Thoracic aorta (tissue), 2 donors: ENCODE results near the gene MTPN. TPM values are rescaled to one million over a fixed set of nuclear protein-coding genes. Genes with fewer than 3 reads are reported as not detected.

ENCODE experiments used
- ATAC-seq: fragments of 150-250 bp; one replicate; pipeline ENCODE4 v1.8.0; 2017; ENCODE audit warnings: low read depth; ENCODE audit not compliant: insufficient number of reproducible peaks, low FRiP score
- DNase-seq: peaks from one replicate; pipeline ENCODE4 v3.0.0-alpha.2; 2020; ENCODE audit warnings: low spot score
- H3K27ac ChIP-seq, 2 donors: fragments of 200-600 bp; sonication (generic); 1 replicate in 1 of 2; 2 replicates in 1 of 2; pipeline ENCODE4 v1.5.1; 2016; ENCODE audit warnings: mild to moderate bottlenecking in 2 of 2, moderate library complexity in 2 of 2
- H3K27me3 ChIP-seq: fragments of 200-600 bp; sonication (generic); replicated peaks from 2 replicates; pipeline ENCODE4 v1.6.0; 2016; ENCODE audit warnings: mild to moderate bottlenecking; ENCODE audit not compliant: insufficient read depth
- H3K36me3 ChIP-seq: fragments of 200-600 bp; sonication (generic); one replicate; pipeline ENCODE4 v1.5.1; 2016
- H3K4me1 ChIP-seq, 2 donors: fragments of 200-600 bp; sonication (generic); 1 replicate in 1 of 2; 2 replicates in 1 of 2; pipeline versions ENCODE4 v1.5.1 to v1.6.0; 2016; ENCODE audit warnings: low read depth in 2 of 2, mild to moderate bottlenecking in 1 of 2; ENCODE audit not compliant: control insufficient read depth in 1 of 2
- H3K4me3 ChIP-seq: fragments of 200-600 bp; sonication (generic); 2 replicates; pipeline ENCODE4 v1.5.1; 2016; ENCODE audit warnings: mild to moderate bottlenecking
- H3K9me3 ChIP-seq: fragments of 200-600 bp; sonication (generic); 2 replicates; pipeline ENCODE4 v1.5.1; 2016
- total RNA-seq, 2 donors: library from RNA; depleted of rRNA; stranded (reverse); fragments of >200 nt; gene quantifications; one replicate each; pipeline versions ENCODE4 v1.1.0 to v1.2.3, GENCODE V29; 2016
- TF ChIP-seq, protein P1 (sequence below): fragments of 200-600 bp; sonication (generic); IDR thresholded peaks from one replicate; pipeline ENCODE4 v1.5.1; 2019; ENCODE audit warnings: antibody characterized with exemption

Gene MTPN
- total RNA-seq, 2 donors from 2014 or later = 87.2 to 95.0 TPM

DNA sequence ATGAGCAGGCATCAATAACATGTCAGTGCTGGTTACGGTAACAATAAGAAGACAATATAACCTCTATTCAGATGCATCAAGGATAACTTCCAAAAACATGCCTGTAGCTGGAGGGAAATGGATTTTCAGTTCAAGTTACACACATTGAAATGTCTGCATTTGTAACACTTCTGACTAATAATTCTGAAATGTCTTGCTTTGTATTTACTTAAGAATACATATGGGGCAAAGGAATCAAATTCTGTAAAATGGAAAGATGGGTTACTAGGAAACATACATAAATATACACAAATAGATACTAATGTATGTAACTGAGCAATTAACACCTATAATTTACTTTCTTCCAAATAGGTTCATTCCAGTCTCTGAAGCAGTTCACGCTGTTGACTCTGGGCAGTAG is 18.6 kb upstream of the MTPN start:
- Histone ChIP-seq H3K4me1 (no peaks in the 10 kb centered on the region), H3K27me3 (no peaks in the 10 kb centered on the region), H3K27ac (no peak overlapping the region), H3K4me3 (no peak overlapping the region), H3K36me3 (no peaks in the 10 kb centered on the region), H3K9me3 (no peaks in the 10 kb centered on the region)
- DNase-seq = no peak
- TF ChIP-seq, protein P1, sequence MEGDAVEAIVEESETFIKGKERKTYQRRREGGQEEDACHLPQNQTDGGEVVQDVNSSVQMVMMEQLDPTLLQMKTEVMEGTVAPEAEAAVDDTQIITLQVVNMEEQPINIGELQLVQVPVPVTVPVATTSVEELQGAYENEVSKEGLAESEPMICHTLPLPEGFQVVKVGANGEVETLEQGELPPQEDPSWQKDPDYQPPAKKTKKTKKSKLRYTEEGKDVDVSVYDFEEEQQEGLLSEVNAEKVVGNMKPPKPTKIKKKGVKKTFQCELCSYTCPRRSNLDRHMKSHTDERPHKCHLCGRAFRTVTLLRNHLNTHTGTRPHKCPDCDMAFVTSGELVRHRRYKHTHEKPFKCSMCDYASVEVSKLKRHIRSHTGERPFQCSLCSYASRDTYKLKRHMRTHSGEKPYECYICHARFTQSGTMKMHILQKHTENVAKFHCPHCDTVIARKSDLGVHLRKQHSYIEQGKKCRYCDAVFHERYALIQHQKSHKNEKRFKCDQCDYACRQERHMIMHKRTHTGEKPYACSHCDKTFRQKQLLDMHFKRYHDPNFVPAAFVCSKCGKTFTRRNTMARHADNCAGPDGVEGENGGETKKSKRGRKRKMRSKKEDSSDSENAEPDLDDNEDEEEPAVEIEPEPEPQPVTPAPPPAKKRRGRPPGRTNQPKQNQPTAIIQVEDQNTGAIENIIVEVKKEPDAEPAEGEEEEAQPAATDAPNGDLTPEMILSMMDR = no peak
- ATAC-seq = no peak

DNA sequence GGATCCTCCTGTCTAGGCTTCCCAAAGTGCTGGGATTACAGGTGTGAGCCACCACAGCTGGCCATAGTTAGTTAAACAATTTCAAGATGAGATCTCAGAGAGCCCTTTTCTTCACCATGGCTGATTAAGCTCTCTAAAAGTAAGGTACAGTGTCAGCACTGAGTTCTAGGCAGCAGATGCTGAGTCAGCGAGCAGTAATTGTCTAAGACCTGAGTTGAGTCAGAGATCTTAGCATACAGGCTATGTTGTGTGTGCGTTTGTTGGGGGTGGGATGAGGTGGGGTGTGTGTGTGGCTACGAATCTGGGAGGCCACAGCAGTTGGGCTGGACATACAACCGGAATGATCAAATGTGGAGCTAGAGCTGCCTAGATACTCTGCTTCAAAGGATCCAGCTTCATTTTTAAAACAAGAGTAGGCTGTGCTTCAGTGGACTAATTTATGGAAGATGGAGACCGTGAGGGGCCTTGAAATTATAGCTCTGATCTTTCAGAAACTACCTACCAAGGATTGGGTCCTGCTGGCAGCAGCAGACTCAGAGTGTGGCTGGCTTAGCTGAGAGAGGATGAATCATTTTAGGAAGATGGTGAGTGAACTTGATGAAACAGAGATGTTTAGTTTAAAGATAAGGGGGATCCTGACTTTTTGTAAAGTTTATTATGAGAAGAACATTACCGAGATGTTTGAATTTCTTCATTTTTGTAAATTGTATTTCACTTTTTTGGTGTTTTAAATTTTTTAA is 17.5 kb upstream of the MTPN start:
- no peak for ATAC-seq
- no peak overlapping the region for H3K27ac ChIP-seq
- DNase-seq = no peak
- no peak overlapping the region for H3K4me3 ChIP-seq
- H3K4me1 ChIP-seq = no peaks in the 10 kb centered on the region
- H3K27me3 ChIP-seq = no peaks in the 10 kb centered on the region
- TF ChIP-seq, protein P1 = no peak
- no peaks in the 10 kb centered on the region for H3K36me3 ChIP-seq
- H3K9me3 ChIP-seq = no peaks in the 10 kb centered on the region

DNA sequence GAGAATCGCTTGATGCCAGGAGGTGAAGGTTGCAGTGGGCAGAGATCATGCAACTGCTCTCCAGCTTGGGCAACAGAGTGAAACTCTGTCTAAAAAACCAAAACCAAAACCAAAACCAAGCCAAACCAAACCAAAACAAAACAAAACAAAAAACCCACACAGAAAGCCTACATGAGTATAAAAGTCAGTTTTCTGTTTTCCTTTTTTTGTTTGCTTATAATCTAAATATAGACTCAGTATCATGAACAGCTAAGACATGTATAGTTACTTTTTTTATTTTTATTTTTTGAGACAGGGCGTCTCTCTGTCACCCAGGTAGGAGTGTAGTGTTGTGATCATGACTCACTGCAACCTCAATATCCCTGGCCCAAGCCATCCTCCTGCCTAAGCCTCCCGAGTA is 16.8 kb upstream of the MTPN start:
- H3K27ac ChIP-seq = no peak overlapping the region
- H3K9me3 ChIP-seq = no peaks in the 10 kb centered on the region
- ATAC-seq (no peak), DNase-seq (no peak)
- no peak overlapping the region for H3K4me3 ChIP-seq
- H3K36me3 ChIP-seq = no peaks in the 10 kb centered on the region
- no peaks in the 10 kb centered on the region for H3K27me3 ChIP-seq
- TF ChIP-seq, protein P1 = no peak
- no peaks in the 10 kb centered on the region for H3K4me1 ChIP-seq

DNA sequence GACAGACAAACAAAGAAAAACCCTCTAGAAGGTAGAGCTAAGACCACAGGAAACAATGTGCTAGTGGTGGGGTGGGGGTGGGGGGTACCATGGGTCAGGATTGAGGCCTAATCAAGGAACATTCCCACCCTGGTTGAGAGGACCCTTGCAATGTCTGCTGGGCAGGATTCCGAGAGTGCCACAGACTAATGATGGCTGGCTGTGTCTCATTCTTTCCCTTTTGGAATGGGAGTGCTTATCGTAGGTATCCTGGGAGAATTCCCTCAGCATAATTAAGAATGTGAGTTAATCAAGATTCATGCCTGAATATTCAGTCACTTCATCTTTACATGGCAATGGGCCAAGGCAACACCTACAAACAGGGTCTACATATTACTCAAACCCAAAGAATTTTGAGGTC is 14.7 kb upstream of the MTPN start:
- Histone ChIP-seq H3K9me3 (no peaks in the 10 kb centered on the region), H3K27me3 (no peaks in the 10 kb centered on the region), H3K4me1 (no peaks in the 10 kb centered on the region), H3K4me3 (no peak overlapping the region), H3K36me3 (no peaks in the 10 kb centered on the region), H3K27ac (no peak overlapping the region)
- DNase-seq (no peak), ATAC-seq (no peak)
- TF ChIP-seq, protein P1 = no peak

DNA sequence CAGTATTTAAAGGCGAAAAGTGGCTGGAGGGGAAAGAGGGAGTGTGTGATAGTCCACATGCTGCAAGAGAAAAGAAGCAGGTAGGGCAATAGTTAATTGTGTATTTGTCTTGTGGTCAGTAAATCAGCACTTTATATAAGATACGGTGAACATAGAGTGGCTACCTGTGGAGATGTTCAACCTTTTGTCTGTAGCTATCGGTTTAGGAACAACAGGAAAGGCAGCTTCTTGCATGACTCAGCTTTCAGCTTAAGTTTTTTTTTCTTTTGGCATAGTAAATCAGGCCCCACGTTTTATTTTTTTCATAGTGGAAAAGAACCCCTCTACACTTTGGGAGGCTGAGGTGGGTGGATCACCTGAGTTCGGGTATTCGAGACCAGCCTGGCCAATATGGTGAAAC is 14.2 kb upstream of the MTPN start:
- H3K4me3 ChIP-seq = no peak overlapping the region
- H3K27me3 ChIP-seq = no peaks in the 10 kb centered on the region
- ATAC-seq = no peak
- no peak for DNase-seq
- H3K36me3 ChIP-seq = no peaks in the 10 kb centered on the region
- no peak overlapping the region for H3K27ac ChIP-seq
- H3K4me1 ChIP-seq = no peaks in the 10 kb centered on the region
- TF ChIP-seq, protein P1 = no peak
- no peaks in the 10 kb centered on the region for H3K9me3 ChIP-seq
